ENCODE measurements around the gene LEMD3. TPM values are rescaled to one million over a fixed set of nuclear protein-coding genes. Genes with fewer than 3 reads are reported as not detected.

LEMD3 gene
- total and polyA plus RNA-seq, 2 of the 8 experiments (the other 6 are each of a cell fraction or from before 2014, with no cell fraction given): 5.8 to 33.2 TPM

GRCh38 chr12:65200007-65200665 is 30.8 kb downstream of the LEMD3 start:
- Histone ChIP-seq H2BK12ac (ENCODE audit: low read depth, low read length) (no peak overlapping the region), H2BK120ac (replicated peaks; ENCODE audit: low read depth, low read length) (no peak overlapping the region), H3K4ac (replicated peaks; ENCODE audit: insufficient read length, low read depth, low read length) (no peak overlapping the region), H3K27me3 (replicated peaks in 1 of 4; ENCODE audit: control insufficient read depth in 3 of 4, extremely low read depth in 1 of 4, insufficient read depth in 3 of 4, low read length in 3 of 4) (no peaks in the 10 kb centered on the region), H2BK5ac (ENCODE audit: low read depth, low read length) (no peak overlapping the region), H2BK20ac (ENCODE audit: low read length) (no peak overlapping the region), H3K23ac (ENCODE audit: insufficient read length) (no peak overlapping the region), H4K20me1 (replicated peaks in 1 of 2; ENCODE audit: control insufficient read depth in 1 of 2, insufficient read depth in 2 of 2, low read length in 2 of 2) (peaks cover 0 to 2% of the 10 kb centered on the region in 2 experiments), H4K8ac (ENCODE audit: extremely low read depth, insufficient read depth, low read length) (no peak overlapping the region), H3K27ac (ENCODE audit: low read depth, low read length) (no peak overlapping the region), H4K91ac (replicated peaks; ENCODE audit: insufficient read length, low read length) (no peak overlapping the region), H3K79me2 (ENCODE audit: control insufficient read depth in 1 of 2, insufficient read depth in 2 of 2, low read length in 2 of 2) (peaks cover 4 to 96% of the 10 kb centered on the region in 2 experiments; a peak in 2 of 4 replicates), H3K14ac (ENCODE audit: insufficient read length) (no peak overlapping the region), H3K79me1 (ENCODE audit: low read depth, low read length) (peaks cover 3% of the 10 kb centered on the region; the same call in 1 of the 2 replicates), H4K5ac (ENCODE audit: insufficient read length, low read depth, low read length) (no peak overlapping the region), H3K9me3 (ENCODE audit: insufficient read depth in 2 of 2, low read depth in 1 of 2, low read length in 1 of 2) (peaks cover 0 to 3% of the 10 kb centered on the region in 2 experiments; a peak in 1 of 4 replicates), H2BK15ac (ENCODE audit: low read length) (no peak overlapping the region), H2AFZ (ENCODE audit: low read length) (no peak overlapping the region), H2AK5ac (ENCODE audit: low read depth, low read length) (no peak overlapping the region), H3K56ac (replicated peaks; ENCODE audit: insufficient read length, low read depth, low read length) (no peak overlapping the region), H3K36me3 (ENCODE audit: control insufficient read depth in 2 of 4, insufficient read depth in 4 of 4, low read length in 3 of 4) (no peaks in the 10 kb centered on the region; a peak in 1 of 8 replicates), H3K9ac (replicated peaks in 1 of 4; ENCODE audit: extremely low read depth in 1 of 4, low read depth in 3 of 4, low read length in 3 of 4) (no peak overlapping the region), H3K4me2 (ENCODE audit: insufficient read depth in 1 of 2, low read depth in 2 of 2, low read length in 2 of 2) (no peak overlapping the region), H3K18ac (ENCODE audit: extremely low read depth, low read length) (no peak overlapping the region), H3K4me3 (ENCODE audit: extremely low read depth in 1 of 4, insufficient read depth in 2 of 4, low read depth in 3 of 4, low read length in 4 of 4) (no peak overlapping the region), H3K4me1 (replicated peaks in 1 of 4; ENCODE audit: control insufficient read depth in 3 of 4, insufficient read depth in 4 of 4, low read length in 3 of 4) (no peaks in the 10 kb centered on the region; a peak in 2 of 7 replicates), H3K23me2 (ENCODE audit: low read depth, low read length) (no peaks in the 10 kb centered on the region)
- WGBS, 2 experiments (ENCODE audit: extremely low coverage in 1 of 2, insufficient coverage in 1 of 2, insufficient read length in 1 of 2, insufficient replicate concordance in 2 of 2, low coverage in 1 of 2, low lambda C conversion rate in 2 of 2, missing lambda C conversion rate in 1 of 2): 92% methylated on average over 6 of the region's 6 CpGs; no CpG with 5 or more reads in 1 of the 2 experiments
- TF ChIP-seq RAD21 (IDR thresholded peaks at IDR 0.05 in 1 of 2, conservative IDR thresholded peaks at IDR 0.05 in 1 of 2; ENCODE audit: low read depth in 2 of 2, low read length in 2 of 2) (no peak), BRCA1 (IDR thresholded peaks at IDR 0.05; ENCODE audit: low read depth, low read length) (no peak)
- ChIA-PET POLR2A (ENCODE audit: partially characterized antibody) (no interaction called here), CTCF (ENCODE audit: partially characterized antibody) (no interaction called here)
- FAIRE-seq (no peak), DNase-seq (ENCODE audit: low read depth in 1 of 2, low spot score in 2 of 2) (no peak)

All from H1 (cell line).